NCI-H82 treated with DMSO at 0.1 percent for 48 hours (cell line): Measurements from ENCODE around the gene SLC45A3.

Experiments used
- DNase-seq: peaks from one replicate; lab custom pipeline; 2025; ENCODE audit not compliant: unreplicated experiment; lab: John Stamatoyannopoulos, UW

Gene SLC45A3

DNA sequence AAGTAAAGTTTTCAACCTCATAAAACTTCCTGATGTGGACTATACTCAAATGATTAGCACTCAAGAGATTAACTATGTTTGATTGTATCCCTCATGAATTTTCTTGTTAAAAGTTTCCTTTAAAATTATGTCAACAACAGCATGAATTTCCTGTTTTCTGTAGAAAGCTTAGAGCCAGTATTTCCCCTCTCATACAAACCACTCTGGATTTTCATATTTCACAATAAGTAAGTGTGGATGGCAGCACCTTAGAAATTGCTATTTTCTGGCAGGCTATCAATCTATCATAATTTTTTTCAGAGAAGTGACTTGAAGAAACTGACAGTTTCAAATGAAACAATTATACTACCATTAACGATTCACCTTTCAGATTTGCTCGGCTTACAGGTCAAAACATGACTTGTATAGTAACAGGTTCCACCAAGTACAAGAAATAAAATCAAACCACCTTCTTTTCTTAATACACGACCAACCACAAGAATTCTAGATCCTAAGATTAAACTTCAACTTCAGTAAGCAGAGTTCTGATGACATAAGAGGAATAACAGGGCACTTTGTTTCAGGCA is 69.3 kb downstream of the SLC45A3 start:
- DNase-seq = no peak

DNA sequence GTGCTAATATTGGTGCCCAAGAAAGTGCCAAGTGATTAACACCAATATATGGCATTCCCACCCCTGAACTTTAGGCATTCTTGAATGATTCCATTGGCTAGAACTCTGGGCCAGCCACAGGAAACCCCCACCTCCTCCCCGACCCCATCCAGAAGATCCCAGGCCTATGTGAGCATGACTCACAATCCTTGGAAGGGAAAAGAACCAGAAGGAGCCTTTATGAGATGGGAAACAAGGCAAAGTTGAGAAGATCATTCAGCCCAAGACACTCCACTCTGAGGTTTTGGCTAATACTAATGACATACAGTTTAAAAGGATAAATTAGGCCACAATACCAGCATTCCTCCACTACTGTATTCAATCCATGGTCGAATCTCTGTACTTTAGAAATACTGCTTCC is 70.3 kb downstream of the SLC45A3 start:
- no peak for DNase-seq
